ENCODE results near the gene MSH6. TPM values are rescaled to one million over a fixed set of nuclear protein-coding genes. Genes with fewer than 3 reads are reported as not detected.

Gene MSH6
- total and polyA plus RNA-seq, 2 donors from 2014 or later: 13.3 to 32.8 TPM

DNA sequence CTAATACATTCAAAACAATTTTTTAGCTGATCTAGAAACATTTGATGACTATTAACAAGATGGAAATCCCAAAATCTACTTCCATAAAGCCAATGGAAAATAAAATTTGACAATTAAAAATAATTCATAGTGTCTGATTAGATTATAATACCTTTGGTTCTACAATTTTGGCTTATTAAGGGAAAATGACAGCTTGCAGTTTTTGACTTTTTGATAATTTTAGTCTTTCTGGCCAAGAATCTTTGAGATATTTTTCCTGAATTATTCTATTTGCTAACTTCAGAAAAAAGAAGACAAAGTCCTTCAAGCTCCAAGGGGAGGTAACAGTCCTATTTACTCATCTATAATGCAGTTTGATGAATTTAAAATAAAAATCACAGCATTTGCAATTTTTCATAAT lies 39.6 kb downstream of the MSH6 start:
- DNase-seq: no peak
- no peaks in the 10 kb centered on the region for H3K27me3 ChIP-seq (ENCODE audit: control insufficient read depth, insufficient read depth, low read length)
- intact Hi-C loops (cut with DNase I): no loop called here
- no peak for FAIRE-seq
- peaks cover 5 to 23% (median 18%) of the 10 kb centered on the region in 3 donors for H3K36me3 ChIP-seq (ENCODE audit: control insufficient read depth in 2 of 3, insufficient read depth in 3 of 3, low read length in 3 of 3)
- no peaks in the 10 kb centered on the region for H3K9me3 ChIP-seq (ENCODE audit: control insufficient read depth in 2 of 3, insufficient read depth in 1 of 3, low read length in 3 of 3)
- no peaks in the 10 kb centered on the region for H3K4me1 ChIP-seq (ENCODE audit: control insufficient read depth in 2 of 3, insufficient read depth in 2 of 3, low read depth in 1 of 3, low read length in 3 of 3)
- TF ChIP-seq, protein P1, sequence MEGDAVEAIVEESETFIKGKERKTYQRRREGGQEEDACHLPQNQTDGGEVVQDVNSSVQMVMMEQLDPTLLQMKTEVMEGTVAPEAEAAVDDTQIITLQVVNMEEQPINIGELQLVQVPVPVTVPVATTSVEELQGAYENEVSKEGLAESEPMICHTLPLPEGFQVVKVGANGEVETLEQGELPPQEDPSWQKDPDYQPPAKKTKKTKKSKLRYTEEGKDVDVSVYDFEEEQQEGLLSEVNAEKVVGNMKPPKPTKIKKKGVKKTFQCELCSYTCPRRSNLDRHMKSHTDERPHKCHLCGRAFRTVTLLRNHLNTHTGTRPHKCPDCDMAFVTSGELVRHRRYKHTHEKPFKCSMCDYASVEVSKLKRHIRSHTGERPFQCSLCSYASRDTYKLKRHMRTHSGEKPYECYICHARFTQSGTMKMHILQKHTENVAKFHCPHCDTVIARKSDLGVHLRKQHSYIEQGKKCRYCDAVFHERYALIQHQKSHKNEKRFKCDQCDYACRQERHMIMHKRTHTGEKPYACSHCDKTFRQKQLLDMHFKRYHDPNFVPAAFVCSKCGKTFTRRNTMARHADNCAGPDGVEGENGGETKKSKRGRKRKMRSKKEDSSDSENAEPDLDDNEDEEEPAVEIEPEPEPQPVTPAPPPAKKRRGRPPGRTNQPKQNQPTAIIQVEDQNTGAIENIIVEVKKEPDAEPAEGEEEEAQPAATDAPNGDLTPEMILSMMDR (IDR thresholded peaks at IDR 0.05; ENCODE audit: borderline replicate concordance, extremely low read depth, insufficient read depth): no peak
- no peak overlapping the region for H3K4me3 ChIP-seq (ENCODE audit: low read length in 3 of 3)
- H3K9ac ChIP-seq (ENCODE audit: low read length in 3 of 3): no peak overlapping the region
- no peak overlapping the region for H3K27ac ChIP-seq (ENCODE audit: low read depth in 2 of 2, low read length in 2 of 2)

DNA sequence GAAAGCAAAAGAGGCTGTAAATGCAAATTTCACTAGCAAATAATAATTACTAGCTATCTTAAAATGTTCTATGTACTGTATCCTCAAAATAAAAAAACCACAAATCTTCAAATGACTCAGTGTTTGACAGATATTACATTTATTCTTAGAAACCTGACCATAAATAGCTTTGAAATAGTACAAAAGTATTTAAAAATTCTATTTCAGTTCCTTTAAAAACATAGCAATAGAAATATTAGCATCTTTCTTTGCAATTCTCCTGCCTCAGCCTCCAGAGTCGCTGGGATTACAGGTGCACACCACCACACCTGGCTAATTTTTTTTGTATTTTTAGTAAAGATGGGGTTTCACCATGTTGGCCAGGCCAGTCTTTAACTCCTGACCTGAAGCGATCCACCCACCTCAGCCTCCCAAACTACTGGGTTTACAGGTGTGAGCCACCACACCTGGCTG lies 50.6 kb downstream of the MSH6 start:
- DNase-seq (no peak), FAIRE-seq (no peak)
- Histone ChIP-seq H3K27ac (ENCODE audit: low read depth in 2 of 2, low read length in 2 of 2) (no peak overlapping the region), H3K9me3 (ENCODE audit: control insufficient read depth in 2 of 3, insufficient read depth in 1 of 3, low read length in 3 of 3) (no peaks in the 10 kb centered on the region), H3K9ac (ENCODE audit: low read length in 3 of 3) (no peak overlapping the region), H3K4me3 (ENCODE audit: low read length in 3 of 3) (no peak overlapping the region), H3K4me1 (ENCODE audit: control insufficient read depth in 2 of 3, insufficient read depth in 2 of 3, low read depth in 1 of 3, low read length in 3 of 3) (no peaks in the 10 kb centered on the region), H3K27me3 (ENCODE audit: control insufficient read depth, insufficient read depth, low read length) (no peaks in the 10 kb centered on the region), H3K36me3 (ENCODE audit: control insufficient read depth in 2 of 3, insufficient read depth in 3 of 3, low read length in 3 of 3) (peaks cover 6 to 30% (median 15%) of the 10 kb centered on the region in 3 donors)
- TF ChIP-seq, protein P1 (IDR thresholded peaks at IDR 0.05; ENCODE audit: borderline replicate concordance, extremely low read depth, insufficient read depth): no peak
- intact Hi-C loops (cut with DNase I): no loop called here

DNA sequence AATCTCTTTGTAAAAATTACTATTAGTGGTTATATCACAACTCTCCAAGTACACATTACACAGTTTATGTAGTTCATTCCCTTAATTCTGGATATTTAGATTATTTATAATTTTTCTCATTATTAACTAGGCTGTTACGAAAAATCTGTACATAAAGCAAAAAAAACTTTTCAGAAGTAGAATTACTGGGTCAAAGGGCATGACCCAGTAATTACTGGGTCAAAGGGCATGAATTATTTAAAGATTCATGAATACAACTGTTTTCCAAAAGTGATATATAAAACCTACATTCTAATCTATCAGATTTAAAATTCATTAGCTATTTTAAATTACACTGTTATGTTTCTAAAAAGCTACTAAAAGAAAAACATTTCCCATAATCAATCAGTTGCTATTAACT lies 55.3 kb downstream of the MSH6 start:
- Histone ChIP-seq H3K9ac (ENCODE audit: low read length in 3 of 3) (no peak overlapping the region), H3K36me3 (ENCODE audit: control insufficient read depth in 2 of 3, insufficient read depth in 3 of 3, low read length in 3 of 3) (peaks cover 3 to 25% (median 10%) of the 10 kb centered on the region in 3 donors), H3K4me1 (ENCODE audit: control insufficient read depth in 2 of 3, insufficient read depth in 2 of 3, low read depth in 1 of 3, low read length in 3 of 3) (no peaks in the 10 kb centered on the region), H3K9me3 (ENCODE audit: control insufficient read depth in 2 of 3, insufficient read depth in 1 of 3, low read length in 3 of 3) (no peaks in the 10 kb centered on the region), H3K27me3 (ENCODE audit: control insufficient read depth, insufficient read depth, low read length) (no peaks in the 10 kb centered on the region), H3K27ac (ENCODE audit: low read depth in 2 of 2, low read length in 2 of 2) (no peak overlapping the region), H3K4me3 (ENCODE audit: low read length in 3 of 3) (no peak overlapping the region)
- FAIRE-seq (no peak), DNase-seq (no peak)
- intact Hi-C loops (cut with DNase I): no loop called here
- TF ChIP-seq, protein P1 (IDR thresholded peaks at IDR 0.05; ENCODE audit: borderline replicate concordance, extremely low read depth, insufficient read depth): no peak

DNA sequence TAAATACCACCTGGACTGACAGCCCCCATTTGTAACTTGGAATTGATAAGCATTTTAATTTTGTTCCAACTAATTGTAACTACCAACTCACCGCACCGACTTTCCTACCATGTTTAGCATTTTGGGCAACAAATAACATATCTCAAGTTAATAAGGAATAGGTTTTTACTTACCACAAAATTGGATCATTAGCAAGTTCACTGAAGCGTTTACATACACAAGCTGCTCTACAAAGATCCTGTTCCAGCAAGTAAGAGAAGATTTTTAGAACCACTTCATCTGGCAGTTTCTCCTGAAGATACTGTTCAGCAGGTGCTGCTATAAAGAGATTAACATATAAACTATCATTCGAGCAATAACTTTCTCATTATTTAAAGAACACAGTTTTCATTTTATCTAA lies 55.7 kb downstream of the MSH6 start:
- intact Hi-C loops (cut with DNase I): no loop called here
- Histone ChIP-seq H3K9ac (ENCODE audit: low read length in 3 of 3) (no peak overlapping the region), H3K36me3 (ENCODE audit: control insufficient read depth in 2 of 3, insufficient read depth in 3 of 3, low read length in 3 of 3) (peaks cover 3 to 23% (median 10%) of the 10 kb centered on the region in 3 donors), H3K9me3 (ENCODE audit: control insufficient read depth in 2 of 3, insufficient read depth in 1 of 3, low read length in 3 of 3) (no peaks in the 10 kb centered on the region), H3K4me3 (ENCODE audit: low read length in 3 of 3) (no peak overlapping the region), H3K27me3 (ENCODE audit: control insufficient read depth, insufficient read depth, low read length) (no peaks in the 10 kb centered on the region), H3K4me1 (ENCODE audit: control insufficient read depth in 2 of 3, insufficient read depth in 2 of 3, low read depth in 1 of 3, low read length in 3 of 3) (no peaks in the 10 kb centered on the region), H3K27ac (ENCODE audit: low read depth in 2 of 2, low read length in 2 of 2) (no peak overlapping the region)
- FAIRE-seq (no peak), DNase-seq (peak in 2 of 5 donors; percentile 5 to 9)
- TF ChIP-seq, protein P1 (IDR thresholded peaks at IDR 0.05; ENCODE audit: borderline replicate concordance, extremely low read depth, insufficient read depth): no peak

Measured in kidney (tissue), 14 donors.